ENCODE data around the gene EEF1E1. TPM values are rescaled to one million over a fixed set of nuclear protein-coding genes. Genes with fewer than 3 reads are reported as not detected.
A peak's percentile ranks its signal among the peaks of the same experiment; 100 is the strongest.

EEF1E1 gene
- polyA plus RNA-seq, 3 donors = 14.6 to 42.2 (median 26.2) TPM

- Histone ChIP-seq H3K4me2 (replicated peaks; ENCODE audit: extremely low read depth, low read length, poor library complexity, severe bottlenecking) (no peak overlapping the region), H3K9ac (ENCODE audit: insufficient read depth, low read length, poor library complexity, severe bottlenecking) (no peak overlapping the region), H3K4me1 (ENCODE audit: control insufficient read depth in 1 of 2, insufficient read depth in 2 of 2, low read length in 2 of 2) (peaks cover 41 to 60% of the 10 kb centered on the region in 2 donors), H4K20me1 (ENCODE audit: insufficient read depth, low read length) (no peaks in the 10 kb centered on the region), H3K27ac (ENCODE audit: low read depth in 1 of 2, low read length in 2 of 2) (peak overlapping the region; percentile 16 to 80), H3K4me3 (replicated peaks in 1 of 3; ENCODE audit: low read depth in 2 of 3, low read length in 3 of 3) (no peak overlapping the region), H3K27me3 (ENCODE audit: control insufficient read depth in 2 of 2, insufficient read depth in 2 of 2, low read length in 2 of 2) (no peaks in the 10 kb centered on the region), H3K79me2 (ENCODE audit: insufficient read depth, low read length) (peaks cover 34% of the 10 kb centered on the region), H2AFZ (ENCODE audit: insufficient read depth, low read depth, low read length, poor library complexity, severe bottlenecking) (no peak overlapping the region), H3K9me3 (replicated peaks in 1 of 2; ENCODE audit: control insufficient read depth in 1 of 2, insufficient read depth in 1 of 2, low read length in 2 of 2) (peaks cover 0 to 4% of the 10 kb centered on the region in 2 donors), H3K36me3 (replicated peaks in 1 of 2; ENCODE audit: control insufficient read depth in 1 of 2, insufficient read depth in 2 of 2, low read length in 2 of 2) (peaks cover 26 to 34% of the 10 kb centered on the region in 2 donors)
- H3K4me3 Mint-ChIP-seq = no peak overlapping the region
- peaks cover 0 to 6% (median 0%) of the 10 kb centered on the region in 7 donors for H3K9me3 Mint-ChIP-seq
- peaks cover 41 to 42% of the 10 kb centered on the region in 2 donors for H3K36me3 Mint-ChIP-seq
- DNase-seq = no peak
- H3K27ac Mint-ChIP-seq = peak overlapping the region; percentile 74 to 91 (median 87)
- intact Hi-C loops (cut with micrococcal nuclease) = loop anchor here in 1 of 2 donors (10.0 kb wide), 1 partner anchor 1500 kb away; the partner anchor contains the start of gene LY86
- H3K4me1 Mint-ChIP-seq = peaks cover 45% of the 10 kb centered on the region
- no peaks in the 10 kb centered on the region for H3K27me3 Mint-ChIP-seq (ENCODE audit: low read depth in 3 of 3)
- WGBS (ENCODE audit: insufficient coverage) = no CpG with 5 or more reads among the region's 4 CpGs
- no peak for TF ChIP-seq CTCF (IDR thresholded peaks at IDR 0.05)
Observed at GRCh38 chr6:8084586-8084985, 17.8 kb downstream of the EEF1E1 start.

GRCh38 chr6:8082954-8083858 lies 19.1 kb downstream of the EEF1E1 start:
- Histone ChIP-seq H2AFZ (ENCODE audit: insufficient read depth, low read depth, low read length, poor library complexity, severe bottlenecking) (no peak overlapping the region), H3K9me3 (replicated peaks in 1 of 2; ENCODE audit: control insufficient read depth in 1 of 2, insufficient read depth in 1 of 2, low read length in 2 of 2) (no peaks in the 10 kb centered on the region), H3K36me3 (replicated peaks in 1 of 2; ENCODE audit: control insufficient read depth in 1 of 2, insufficient read depth in 2 of 2, low read length in 2 of 2) (peaks cover 13 to 20% of the 10 kb centered on the region in 2 donors), H3K79me2 (ENCODE audit: insufficient read depth, low read length) (peaks cover 44% of the 10 kb centered on the region), H3K9ac (ENCODE audit: insufficient read depth, low read length, poor library complexity, severe bottlenecking) (no peak overlapping the region), H3K4me1 (ENCODE audit: control insufficient read depth in 1 of 2, insufficient read depth in 2 of 2, low read length in 2 of 2) (peaks cover 48 to 73% of the 10 kb centered on the region in 2 donors), H3K27me3 (ENCODE audit: control insufficient read depth in 2 of 2, insufficient read depth in 2 of 2, low read length in 2 of 2) (no peaks in the 10 kb centered on the region), H3K4me2 (replicated peaks; ENCODE audit: extremely low read depth, low read length, poor library complexity, severe bottlenecking) (no peak overlapping the region), H3K27ac (ENCODE audit: low read depth in 1 of 2, low read length in 2 of 2) (peak overlapping the region; percentile 52 to 80), H3K4me3 (replicated peaks in 1 of 3; ENCODE audit: low read depth in 2 of 3, low read length in 3 of 3) (no peak overlapping the region), H4K20me1 (ENCODE audit: insufficient read depth, low read length) (no peaks in the 10 kb centered on the region)
- Mint-ChIP-seq H3K4me3 (peak overlapping the region in 1 of 2 donors; percentile 30), H3K9me3 (no peaks in the 10 kb centered on the region), H3K4me1 (peaks cover 54% of the 10 kb centered on the region), H3K27ac (peak overlapping the region; percentile 79 to 95 (median 89)), H3K27me3 (ENCODE audit: low read depth in 3 of 3) (no peaks in the 10 kb centered on the region), H3K36me3 (peaks cover 29 to 31% of the 10 kb centered on the region in 2 donors)
- intact Hi-C loops (cut with micrococcal nuclease) = loop anchor here in 1 of 2 donors (10.0 kb wide), 1 partner anchor 1498 kb away; the partner anchor contains the start of gene LY86
- WGBS (ENCODE audit: insufficient coverage) = 79% methylated on average over 4 of the region's 11 CpGs
- peak; percentile 52 to 76 (median 66) for DNase-seq
- TF ChIP-seq CTCF (IDR thresholded peaks at IDR 0.05) = no peak
